GM12872 (cell line): ENCODE measurements around the gene TTLL12.

Experiments used
- TF ChIP-seq, protein P1 (sequence below): IDR thresholded peaks from 3 replicates; pipeline ENCODE4 v1.5.1; 2011; ENCODE audit warnings: low read depth, mild to moderate bottlenecking, low read length, moderate library complexity; ENCODE audit not compliant: insufficient read depth

TTLL12 gene

DNA sequence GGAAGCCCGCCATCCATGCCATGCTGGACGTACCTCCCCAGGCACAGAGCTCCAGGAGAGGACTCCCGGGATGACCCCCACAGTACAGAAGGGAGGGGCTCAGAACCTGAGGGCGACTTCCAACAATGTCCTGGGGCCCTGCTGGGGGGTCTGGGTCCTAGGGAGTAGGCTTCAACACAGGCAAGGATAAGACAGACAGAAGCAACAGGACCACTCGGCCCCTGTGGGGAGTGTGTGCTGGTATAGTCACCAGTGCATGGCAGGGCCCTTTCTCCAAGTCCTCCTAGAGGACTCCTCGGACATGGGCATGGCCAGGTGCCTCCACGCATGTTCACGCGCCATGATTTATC is 16.8 kb downstream of the TTLL12 start:
- TF ChIP-seq, protein P1, sequence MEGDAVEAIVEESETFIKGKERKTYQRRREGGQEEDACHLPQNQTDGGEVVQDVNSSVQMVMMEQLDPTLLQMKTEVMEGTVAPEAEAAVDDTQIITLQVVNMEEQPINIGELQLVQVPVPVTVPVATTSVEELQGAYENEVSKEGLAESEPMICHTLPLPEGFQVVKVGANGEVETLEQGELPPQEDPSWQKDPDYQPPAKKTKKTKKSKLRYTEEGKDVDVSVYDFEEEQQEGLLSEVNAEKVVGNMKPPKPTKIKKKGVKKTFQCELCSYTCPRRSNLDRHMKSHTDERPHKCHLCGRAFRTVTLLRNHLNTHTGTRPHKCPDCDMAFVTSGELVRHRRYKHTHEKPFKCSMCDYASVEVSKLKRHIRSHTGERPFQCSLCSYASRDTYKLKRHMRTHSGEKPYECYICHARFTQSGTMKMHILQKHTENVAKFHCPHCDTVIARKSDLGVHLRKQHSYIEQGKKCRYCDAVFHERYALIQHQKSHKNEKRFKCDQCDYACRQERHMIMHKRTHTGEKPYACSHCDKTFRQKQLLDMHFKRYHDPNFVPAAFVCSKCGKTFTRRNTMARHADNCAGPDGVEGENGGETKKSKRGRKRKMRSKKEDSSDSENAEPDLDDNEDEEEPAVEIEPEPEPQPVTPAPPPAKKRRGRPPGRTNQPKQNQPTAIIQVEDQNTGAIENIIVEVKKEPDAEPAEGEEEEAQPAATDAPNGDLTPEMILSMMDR = no peak

DNA sequence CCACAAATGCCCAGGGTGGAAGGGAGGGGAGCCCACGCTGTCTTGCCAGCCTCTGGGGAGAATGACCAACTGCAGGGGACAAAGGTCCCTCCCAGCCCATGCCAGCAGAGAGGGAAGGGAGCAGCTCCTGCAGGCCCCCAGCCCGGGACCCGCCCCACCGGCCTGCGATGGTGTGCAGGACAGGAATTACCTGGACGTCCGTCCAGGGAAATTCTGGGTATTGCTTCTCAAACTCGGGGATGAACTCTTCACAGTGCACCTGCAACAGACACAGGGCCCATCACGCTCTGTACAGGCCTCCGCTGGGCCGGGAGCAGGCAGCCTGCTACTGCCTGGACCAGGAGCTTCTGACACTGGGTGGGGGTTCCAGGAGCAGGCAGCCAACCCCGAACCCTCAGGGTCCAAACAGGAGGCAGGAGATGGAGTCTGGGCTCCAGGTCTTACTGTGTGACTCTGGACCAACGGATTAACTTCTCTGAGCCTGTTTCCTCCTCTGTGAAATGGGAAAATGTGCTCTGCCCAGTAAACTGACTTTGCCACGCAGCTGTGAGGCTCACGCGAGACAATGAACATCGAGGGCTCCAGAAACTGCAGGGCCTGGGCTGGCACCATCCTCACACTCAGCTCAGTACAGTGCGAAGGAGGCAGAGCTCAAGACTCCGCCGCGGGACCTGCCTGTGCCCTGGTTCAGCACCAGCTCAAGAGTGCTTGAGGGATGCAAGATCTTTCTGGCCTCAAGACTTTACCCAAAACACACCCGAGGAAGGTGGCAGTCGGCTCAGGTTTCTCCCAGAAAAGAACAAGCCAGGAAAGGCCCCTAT is 17.4 kb downstream of the TTLL12 start:
- TF ChIP-seq, protein P1 = no peak

DNA sequence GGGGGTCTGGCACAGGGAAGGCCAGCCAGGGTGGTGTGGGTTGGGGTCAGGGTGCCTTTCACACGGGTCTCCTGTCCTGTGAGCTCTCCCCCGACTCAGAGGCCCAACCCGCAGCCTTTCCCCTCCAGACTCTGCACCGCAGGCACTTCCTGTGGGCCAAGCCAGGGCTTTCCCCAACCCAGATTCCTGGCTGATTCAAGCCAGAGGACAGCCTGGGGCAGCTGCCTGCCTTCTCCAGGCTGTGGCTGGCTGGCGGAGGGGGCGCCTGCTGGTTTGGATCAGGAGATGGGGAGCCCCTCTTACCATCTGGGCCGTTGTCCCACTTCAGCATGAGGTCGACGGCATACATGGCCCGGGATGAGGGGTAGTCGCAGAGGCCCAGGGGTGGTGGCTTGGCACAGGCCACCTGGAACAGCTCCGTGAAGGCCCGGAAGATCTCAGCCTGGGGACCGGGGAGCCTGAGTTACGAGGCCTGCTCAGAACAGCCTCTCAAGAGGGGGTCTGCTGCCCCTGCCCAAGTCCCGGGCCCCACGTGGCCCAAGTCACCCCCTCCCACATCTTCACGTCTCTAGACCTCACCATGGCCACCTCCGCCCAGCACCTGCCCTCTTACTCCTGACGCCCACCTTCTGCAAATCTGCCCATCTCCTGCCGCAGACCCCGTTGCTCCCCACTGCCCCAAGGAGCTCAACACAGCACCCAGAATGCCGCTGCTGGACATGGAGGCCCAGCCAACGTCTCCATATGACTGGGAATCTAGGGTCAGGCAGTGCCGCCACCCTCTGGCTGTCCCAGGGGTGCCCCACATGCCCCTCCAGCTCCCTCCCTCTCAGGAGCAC is 18.2 kb downstream of the TTLL12 start:
- TF ChIP-seq, protein P1 = no peak

DNA sequence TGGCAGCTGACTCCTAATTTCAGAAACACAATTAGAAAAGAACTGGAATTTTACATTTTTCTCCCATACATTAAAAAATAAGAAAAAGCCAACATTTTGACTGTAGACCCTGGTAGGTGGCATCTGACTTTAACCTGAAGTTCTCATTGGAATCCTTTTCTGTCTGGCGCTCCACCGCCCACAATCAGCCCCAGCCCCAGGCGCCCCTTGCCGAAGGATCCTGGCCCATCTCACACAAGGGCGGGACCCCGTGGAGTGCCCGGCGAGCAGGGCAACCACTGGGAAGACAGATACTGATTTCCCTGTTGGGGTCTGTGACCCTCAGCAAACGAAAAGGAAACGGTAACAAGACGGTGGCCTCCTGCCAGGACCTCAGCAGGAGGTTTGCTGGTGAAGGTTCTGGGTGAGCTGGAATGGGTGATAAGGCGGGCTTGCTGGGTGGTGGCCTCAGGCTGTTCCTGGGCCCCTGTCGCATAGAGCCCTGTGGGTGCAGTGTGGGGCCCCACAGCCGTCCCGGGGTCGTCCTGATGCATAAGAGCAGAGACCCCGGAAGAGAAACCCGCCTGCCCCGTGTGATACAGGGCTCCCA is 19.8 kb downstream of the TTLL12 start:
- TF ChIP-seq, protein P1 = no peak

DNA sequence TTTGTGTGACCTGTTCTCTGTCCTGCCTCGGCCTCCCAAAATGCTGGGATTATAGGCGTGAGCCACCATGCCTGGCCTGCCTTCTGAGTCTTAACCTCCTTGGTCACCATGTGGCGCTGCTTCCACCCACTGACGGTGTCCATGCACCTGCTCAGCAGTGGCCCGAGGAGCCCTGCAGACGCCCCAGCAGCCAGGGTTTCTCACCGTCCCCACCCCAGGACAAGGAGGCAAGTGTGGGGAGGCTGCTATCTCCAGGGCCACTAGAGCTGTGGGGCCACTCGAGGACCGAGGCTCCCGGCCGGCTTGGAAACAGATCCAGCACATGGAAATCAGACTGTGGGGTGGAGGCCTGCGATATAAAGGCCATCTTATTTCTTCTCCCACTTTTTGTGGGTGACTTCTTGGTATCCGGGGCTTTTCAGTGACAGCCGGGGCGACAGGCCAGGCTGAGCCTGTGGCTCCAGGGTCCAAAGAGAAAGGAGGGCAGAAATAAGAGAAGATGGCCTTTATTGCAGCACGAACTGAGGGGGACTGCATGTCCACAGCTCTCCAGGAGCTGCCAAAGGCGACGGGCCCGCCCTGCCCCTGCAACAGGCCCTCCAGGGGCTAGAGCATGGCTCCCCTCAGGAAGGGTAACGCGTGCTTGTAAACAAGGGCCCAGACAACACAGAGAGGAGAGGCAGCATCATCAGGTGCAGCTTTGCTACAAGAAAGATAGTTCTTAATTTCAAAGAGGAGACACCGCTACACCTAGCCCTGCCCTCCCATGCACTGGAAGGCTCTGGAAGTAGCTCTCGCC is 20.6 kb downstream of the TTLL12 start:
- TF ChIP-seq, protein P1 = no peak

DNA sequence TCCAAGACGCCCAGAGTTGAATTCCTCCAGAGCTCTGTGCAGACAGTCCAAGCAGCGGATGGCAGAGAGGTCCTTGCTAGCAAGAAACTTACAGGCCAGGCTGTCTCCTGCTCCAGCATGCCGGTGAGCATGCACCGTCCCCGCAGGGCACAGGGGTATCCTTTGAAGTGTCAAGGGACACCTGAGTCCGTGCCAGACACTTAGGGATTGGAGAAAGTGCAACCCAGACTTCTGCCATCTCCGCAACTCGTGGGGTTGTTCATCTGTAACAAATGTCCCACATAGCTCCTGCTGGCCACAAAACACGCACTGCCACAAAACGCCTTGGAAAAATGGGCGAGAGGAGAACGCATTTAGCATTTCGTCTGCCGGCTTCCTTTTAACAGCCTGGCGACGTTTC is 22.3 kb downstream of the TTLL12 start:
- TF ChIP-seq, protein P1 = no peak
